Right lung (tissue), 5 donors: Measurements from ENCODE around the gene SLC7A11. TPM values are rescaled to one million over a fixed set of nuclear protein-coding genes. Genes with fewer than 3 reads are reported as not detected.

Experiments used
- DNase-seq, 2 donors: peaks; one replicate each; pipeline ENCODE4 v3.0.0-alpha.2; 2013
- polyA plus RNA-seq, 5 donors: library from polyadenylated mRNA; unstranded; fragments of 120-200 nt; gene quantifications; one replicate each; pipeline versions ENCODE4 v1.2.1 to v1.2.3, GENCODE V29; 2013; ENCODE audit warnings: inconsistent platforms in 1 of 5, low replicate concordance in 1 of 5; ENCODE audit not compliant: insufficient read length in 5 of 5, insufficient read depth in 1 of 5

Gene SLC7A11
- polyA plus RNA-seq, 5 donors, result 0.49 to 2.2 (median 0.78) TPM

- DNase-seq, result no peak
Measured at GRCh38 chr4:138163171-138163570, 79.0 kb downstream of the SLC7A11 start.

GRCh38 chr4:138162259-138162658 is 79.9 kb downstream of the SLC7A11 start:
- no peak for DNase-seq

GRCh38 chr4:138161351-138161750 is 80.8 kb downstream of the SLC7A11 start:
- no peak for DNase-seq

GRCh38 chr4:138158746-138159297 is 83.3 kb downstream of the SLC7A11 start:
- no peak for DNase-seq

GRCh38 chr4:138140879-138141278 is 101.3 kb downstream of the SLC7A11 start:
- no peak for DNase-seq

GRCh38 chr4:138138774-138139173 is 103.4 kb downstream of the SLC7A11 start:
- DNase-seq, result no peak

- no peak for DNase-seq
Measured at GRCh38 chr4:138135610-138136009, 106.5 kb downstream of the SLC7A11 start.

- no peak for DNase-seq
Measured at GRCh38 chr4:138118270-138118669, 123.9 kb downstream of the SLC7A11 start.

- no peak for DNase-seq
Measured at GRCh38 chr4:138115053-138115452, 127.1 kb downstream of the SLC7A11 start.

- DNase-seq, result no peak
Measured at GRCh38 chr4:138114434-138114833, 127.7 kb downstream of the SLC7A11 start.
